ENCODE data around the gene SYDE2.
"Not testable (repeated sequence)": the region's sequence is repeated elsewhere in the genome, so short reads cannot be mapped to it uniquely, and the experiment has no call there.

Gene SYDE2, protein sequence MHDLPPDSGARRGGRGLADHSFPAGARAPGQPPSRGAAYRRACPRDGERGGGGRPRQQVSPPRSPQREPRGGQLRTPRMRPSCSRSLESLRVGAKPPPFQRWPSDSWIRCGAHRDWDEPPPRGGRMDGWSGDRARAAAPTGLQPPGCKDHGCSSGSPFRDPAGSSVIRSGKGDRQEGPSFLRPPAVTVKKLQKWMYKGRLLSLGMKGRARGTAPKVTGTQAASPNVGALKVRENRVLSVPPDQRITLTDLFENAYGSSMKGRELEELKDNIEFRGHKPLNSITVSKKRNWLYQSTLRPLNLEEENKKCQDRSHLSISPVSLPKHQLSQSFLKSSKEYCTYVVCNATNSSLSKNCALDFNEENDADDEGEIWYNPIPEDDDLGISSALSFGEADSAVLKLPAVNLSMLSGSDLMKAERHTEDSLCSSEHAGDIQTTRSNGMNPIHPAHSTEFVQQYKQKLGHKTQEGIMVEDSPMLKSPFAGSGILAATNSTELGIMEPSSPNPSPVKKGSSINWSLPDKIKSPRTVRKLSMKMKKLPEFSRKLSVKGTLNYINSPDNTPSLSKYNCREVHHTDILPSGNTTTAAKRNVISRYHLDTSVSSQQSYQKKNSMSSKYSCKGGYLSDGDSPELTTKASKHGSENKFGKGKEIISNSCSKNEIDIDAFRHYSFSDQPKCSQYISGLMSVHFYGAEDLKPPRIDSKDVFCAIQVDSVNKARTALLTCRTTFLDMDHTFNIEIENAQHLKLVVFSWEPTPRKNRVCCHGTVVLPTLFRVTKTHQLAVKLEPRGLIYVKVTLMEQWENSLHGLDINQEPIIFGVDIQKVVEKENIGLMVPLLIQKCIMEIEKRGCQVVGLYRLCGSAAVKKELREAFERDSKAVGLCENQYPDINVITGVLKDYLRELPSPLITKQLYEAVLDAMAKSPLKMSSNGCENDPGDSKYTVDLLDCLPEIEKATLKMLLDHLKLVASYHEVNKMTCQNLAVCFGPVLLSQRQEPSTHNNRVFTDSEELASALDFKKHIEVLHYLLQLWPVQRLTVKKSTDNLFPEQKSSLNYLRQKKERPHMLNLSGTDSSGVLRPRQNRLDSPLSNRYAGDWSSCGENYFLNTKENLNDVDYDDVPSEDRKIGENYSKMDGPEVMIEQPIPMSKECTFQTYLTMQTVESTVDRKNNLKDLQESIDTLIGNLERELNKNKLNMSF

GRCh38 chr1:85200463-85201339 lies at the start of gene SYDE2:
TSS of gene SYDE2 (minus strand) at chr1:85201016. CDS start at chr1:85200996, 20 bp downstream.
- no peak for DNase-seq (ENCODE audit: low read depth)

DNA sequence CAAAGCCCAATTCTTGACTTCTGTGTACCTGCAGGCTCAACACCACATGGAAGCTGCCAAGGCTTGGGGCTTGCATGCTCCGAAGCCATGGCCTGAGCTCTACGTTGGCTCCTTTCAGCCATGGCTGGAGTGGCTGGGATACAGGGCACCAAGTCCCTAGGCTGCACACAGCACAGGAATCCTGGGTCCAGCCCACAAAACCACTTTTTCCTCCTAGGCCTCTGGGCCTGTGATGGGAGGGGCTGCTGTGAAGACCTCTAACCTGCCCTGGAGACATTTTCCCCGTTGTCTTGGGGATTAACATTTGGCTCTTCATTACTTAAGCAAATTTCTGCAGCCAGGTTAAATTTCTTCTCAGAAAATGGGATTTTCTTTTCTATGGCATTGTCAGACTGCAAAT lies 48.2 kb upstream of the SYDE2 start:
- not testable (repeated sequence) for DNase-seq (ENCODE audit: low read depth)

DNA sequence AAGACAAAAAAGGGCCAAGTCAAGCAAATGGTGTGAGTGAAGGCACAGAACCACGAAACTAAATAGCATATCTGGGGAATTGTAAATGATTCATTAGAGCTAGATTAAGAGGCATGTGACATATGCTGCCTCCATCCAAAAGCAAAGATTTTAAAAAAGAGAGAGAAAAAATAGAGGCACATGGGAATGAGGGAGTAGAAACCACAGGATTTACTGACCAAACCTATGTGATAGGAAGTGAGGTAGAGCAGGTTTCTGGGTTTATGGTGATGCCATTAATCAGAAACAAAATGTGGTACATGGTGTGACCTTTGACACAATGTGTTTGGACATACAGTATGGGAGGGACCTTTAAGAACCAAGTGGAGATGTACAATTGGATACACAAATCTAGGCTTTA lies 45.1 kb upstream of the SYDE2 start:
- no peak for DNase-seq (ENCODE audit: low read depth)

DNA sequence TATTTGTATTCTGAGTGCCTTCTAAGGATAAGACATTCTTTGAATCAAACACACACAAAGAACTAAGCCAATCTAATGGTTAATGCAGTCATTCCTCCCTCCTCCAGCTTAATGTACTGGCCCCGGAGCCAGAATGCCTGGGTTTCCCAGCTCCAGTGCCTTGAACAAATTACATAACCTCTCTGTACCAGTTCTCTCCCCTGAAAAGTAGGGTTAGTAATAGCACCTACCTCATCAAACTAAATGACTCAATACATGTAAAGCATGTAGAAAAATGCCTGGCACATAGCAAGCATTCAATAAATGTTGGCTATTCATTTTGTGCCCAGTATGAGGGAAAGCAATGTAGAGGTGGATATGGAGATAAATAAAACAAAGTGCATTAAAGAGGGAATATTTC lies 44.6 kb upstream of the SYDE2 start:
- no peak for DNase-seq (ENCODE audit: low read depth)

GRCh38 chr1:85244271-85245061 lies 43.6 kb upstream of the SYDE2 start:
- peak; percentile 39 for DNase-seq (ENCODE audit: low read depth)

- no peak for DNase-seq (ENCODE audit: low read depth)
These were observed 42.6 kb upstream of the SYDE2 start for GRCh38 chr1:85243372-85243771.

- DNase-seq (ENCODE audit: low read depth): no peak
These were observed 39.8 kb upstream of the SYDE2 start for GRCh38 chr1:85240643-85241042.

GRCh38 chr1:85240174-85240601 lies 39.4 kb upstream of the SYDE2 start:
- DNase-seq (ENCODE audit: low read depth): no peak

DNA sequence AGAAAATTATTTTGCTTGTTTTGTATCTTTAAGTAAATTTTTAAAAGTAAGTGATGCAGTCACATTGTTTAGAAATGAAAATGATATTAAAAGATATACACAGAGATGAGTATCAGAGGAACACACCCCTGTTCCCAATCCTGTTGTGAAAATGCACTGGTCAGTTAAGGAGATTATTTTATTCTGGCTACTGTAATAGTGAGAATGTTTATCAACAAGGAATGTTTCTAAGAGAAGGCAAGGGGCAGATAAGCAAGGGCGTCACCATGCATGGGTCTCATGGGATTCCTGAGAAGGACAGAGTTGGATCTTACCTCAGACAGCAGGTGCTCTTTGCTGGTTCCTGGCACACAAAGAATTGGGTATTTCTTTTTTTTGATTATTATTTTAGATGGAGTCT lies 36.8 kb upstream of the SYDE2 start:
- no peak for DNase-seq (ENCODE audit: low read depth)

DNA sequence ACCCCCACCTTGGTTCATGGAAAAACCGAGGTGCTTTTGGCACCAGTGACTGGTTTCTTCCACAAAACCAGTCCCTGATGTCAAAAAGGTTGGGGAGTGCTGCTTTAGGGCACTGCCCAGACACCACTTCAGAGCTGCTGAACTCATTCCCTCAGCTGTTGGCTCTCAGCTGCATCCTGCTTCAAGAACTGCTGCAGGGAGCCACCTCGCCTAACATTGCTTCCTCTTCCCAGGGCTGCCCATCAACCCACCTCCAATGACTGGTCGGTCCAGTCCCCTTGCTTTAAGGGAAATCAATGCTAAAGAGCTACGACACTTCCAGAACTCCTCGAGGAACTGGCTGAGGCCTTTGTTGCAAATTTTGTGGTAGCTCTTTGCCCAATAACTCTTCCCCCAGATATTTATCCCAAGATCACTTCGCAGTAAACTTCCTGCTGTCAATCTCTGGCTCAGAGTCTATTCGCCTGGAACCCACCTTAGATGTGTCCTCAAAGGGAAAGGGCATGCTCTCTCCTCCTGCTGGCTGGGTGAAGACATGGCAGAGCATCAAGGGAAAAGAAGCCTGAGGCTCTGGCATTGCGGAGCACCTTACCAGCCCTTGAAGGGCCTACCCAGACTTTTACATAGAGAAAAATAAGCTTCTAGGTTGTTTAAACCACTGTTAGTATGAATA lies 29.6 kb upstream of the SYDE2 start:
- no peak for DNase-seq (ENCODE audit: low read depth)

GRCh38 chr1:85229574-85230097 lies 28.8 kb upstream of the SYDE2 start:
- DNase-seq (ENCODE audit: low read depth): no peak

- DNase-seq (ENCODE audit: low read depth): no peak
These were observed 28.2 kb upstream of the SYDE2 start for GRCh38 chr1:85228972-85229371.

GRCh38 chr1:85225624-85226380 lies 25.0 kb upstream of the SYDE2 start:
- no peak for DNase-seq (ENCODE audit: low read depth)

DNA sequence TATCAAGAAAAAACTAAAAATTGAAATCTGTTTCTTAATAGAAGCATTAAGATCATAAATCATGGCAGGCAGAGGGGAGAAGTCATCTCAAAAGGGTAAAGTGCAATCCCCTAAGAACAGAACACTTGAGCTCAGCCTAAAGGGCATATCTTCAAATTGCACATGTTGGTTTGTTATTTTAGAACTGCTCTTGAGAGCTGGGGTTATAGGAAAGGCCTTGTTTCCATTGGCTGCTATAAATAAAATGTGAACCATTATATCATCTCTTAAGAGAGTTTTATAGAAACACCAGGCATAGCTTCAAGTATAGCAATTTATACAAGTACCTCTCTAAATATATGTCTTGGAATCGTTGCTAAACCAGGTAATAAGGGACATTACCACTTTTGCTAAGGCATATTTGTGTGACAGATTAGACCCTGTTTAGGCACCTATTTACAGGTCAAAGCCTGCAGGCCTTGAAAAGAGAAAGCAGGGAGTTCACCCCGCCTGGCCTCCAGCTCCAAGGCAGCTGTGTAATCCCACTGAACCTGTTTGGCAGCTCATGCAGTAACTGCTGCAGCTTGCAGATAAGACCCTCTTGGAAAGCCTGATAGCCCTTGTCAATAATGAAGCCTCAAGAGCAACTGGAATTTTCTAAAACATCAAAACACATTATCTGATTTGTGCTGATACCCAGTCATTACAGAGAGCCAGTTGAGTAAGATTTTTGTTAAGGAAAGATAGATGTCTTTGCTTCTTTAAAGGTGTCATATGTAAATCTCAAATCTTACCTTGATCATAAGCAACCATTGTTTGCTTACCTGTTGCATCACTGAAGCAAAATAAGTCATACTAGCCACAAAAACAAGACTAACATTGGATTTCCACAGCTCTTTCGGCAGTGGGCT lies 24.2 kb upstream of the SYDE2 start:
- no peak for DNase-seq (ENCODE audit: low read depth)

- no peak for DNase-seq (ENCODE audit: low read depth)
These were observed 23.5 kb upstream of the SYDE2 start for GRCh38 chr1:85224295-85224694.

GRCh38 chr1:85223334-85223733 lies 22.5 kb upstream of the SYDE2 start:
- DNase-seq (ENCODE audit: low read depth): no peak

GRCh38 chr1:85220756-85221201 lies 20.0 kb upstream of the SYDE2 start:
- no peak for DNase-seq (ENCODE audit: low read depth)

Data from HS-5 (cell line).